GM12878 (cell line): Measurements from ENCODE around the gene SLC26A1. TPM values are rescaled to one million over a fixed set of nuclear protein-coding genes. Genes with fewer than 3 reads are reported as not detected.

Experiments used
- ATAC-seq: fragments of 200-7000 bp; cut with Tn5 transposase; 3 replicates; pipeline ENCODE4 v1.9.1; 2020; ENCODE audit warnings: mild to moderate bottlenecking, moderate library complexity
- BruUV-seq: library from RNA; stranded (reverse); fragments of 400-500 nt; replicated peaks from 2 replicates; lab custom pipeline; 2021; lab: Mats Ljungman, UMichigan
- CTCF ChIA-PET: fragments of 300-600 bp; sonication (Branson Sonifier 250); formaldehyde crosslinking; extraction: SDS; loops from one replicate; lab custom pipeline; 2021; ENCODE audit warnings: inconsistent platforms; lab: Yijun Ruan, JAX
- POLR2A ChIA-PET: fragments of 350-600 bp; formaldehyde crosslinking; extraction: SDS; loops from one replicate; lab custom pipeline; 2021; ENCODE audit warnings: inconsistent platforms; lab: Charles Lee
- RAD21 ChIA-PET: fragments of 300-600 bp; sonication (Branson Sonifier 250); formaldehyde crosslinking; loops from one replicate; lab custom pipeline; 2023; ENCODE audit warnings: antibody characterized with exemption; ENCODE audit not compliant: unreplicated experiment; lab: Charles Lee
- SMC1A ChIA-PET: fragments of 300-600 bp; sonication (Branson Sonifier 250); formaldehyde crosslinking; loops from one replicate; lab custom pipeline; 2023; ENCODE audit not compliant: unreplicated experiment, uncharacterized antibody; lab: Charles Lee
- DNase-seq: peaks from one replicate; pipeline ENCODE4 v3.0.0-alpha.2; 2011; ENCODE audit warnings: low read depth, low spot score
- FAIRE-seq: peaks from 3 replicates; lab custom pipeline; 2011; peaks lifted over from hg19 to GRCh38; lab: Jason Lieb, UNC
- H2AFZ ChIP-seq: 2 replicates; pipeline ENCODE4 v1.6.0; 2011; ENCODE audit warnings: low read depth, low read length, control low read depth; ENCODE audit not compliant: control insufficient read depth
- H3K27ac ChIP-seq: 2 replicates; pipeline ENCODE4 v1.5.1; 2011; ENCODE audit warnings: control low read depth; ENCODE audit not compliant: control insufficient read depth, insufficient read depth
- H3K27me3 ChIP-seq, 2 experiments: replicated peaks in 1 of 2; 2 replicates each; pipeline versions ENCODE4 v1.6.0 to v1.6.1; 2011; ENCODE audit warnings: low read length in 1 of 2; ENCODE audit not compliant: control insufficient read depth in 2 of 2, insufficient read depth in 2 of 2
- H3K36me3 ChIP-seq, 2 experiments: 2 replicates each; pipeline ENCODE4 v1.5.1; 2011; ENCODE audit warnings: low read length in 1 of 2; ENCODE audit not compliant: control insufficient read depth in 2 of 2, insufficient read depth in 2 of 2
- H3K4me1 ChIP-seq: 2 replicates; pipeline ENCODE4 v1.6.1; 2011; ENCODE audit warnings: mild to moderate bottlenecking, low read length, moderate library complexity, mixed read lengths; ENCODE audit not compliant: control insufficient read depth, insufficient read depth
- H3K4me2 ChIP-seq: 2 replicates; pipeline ENCODE4 v1.6.0; 2011; ENCODE audit warnings: control low read depth; ENCODE audit not compliant: control insufficient read depth, insufficient read depth
- H3K4me3 ChIP-seq: fragments of 200-600 bp; sonication (generic); 2 replicates; pipeline ENCODE4 v1.5.1; 2016
- H3K79me2 ChIP-seq: 2 replicates; pipeline ENCODE4 v1.6.0; 2011; ENCODE audit warnings: low read length; ENCODE audit not compliant: control insufficient read depth, insufficient read depth
- H3K9ac ChIP-seq: 2 replicates; pipeline ENCODE4 v1.8.0; 2011; ENCODE audit warnings: low read length, control low read depth, mixed read lengths; ENCODE audit not compliant: control insufficient read depth, insufficient read depth
- H3K9me3 ChIP-seq: replicated peaks from 3 replicates; pipeline ENCODE4 v1.5.1; 2011; ENCODE audit warnings: mild to moderate bottlenecking, low read length; ENCODE audit not compliant: control insufficient read depth, insufficient read depth
- H4K20me1 ChIP-seq: 2 replicates; pipeline ENCODE4 v1.6.0; 2011; ENCODE audit not compliant: control insufficient read depth, insufficient read depth
- BHLHE40 ChIP-seq, 2 experiments: fragments of 450-650 bp in 1 of 2; IDR thresholded peaks; 2 replicates each; pipeline ENCODE4 v1.6.1; 2011 to 2017; ENCODE audit warnings: low read depth in 2 of 2, borderline replicate concordance in 1 of 2, improper control_type of control experiment in 1 of 2, low read length in 1 of 2, mild to moderate bottlenecking in 1 of 2
- WGBS: methylation state at CpG from one replicate; pipeline ENCODE4 v1.1.6; 2016; ENCODE audit warnings: low lambda C conversion rate; ENCODE audit not compliant: insufficient replicate concordance, insufficient coverage; ENCODE audit errors: missing lambda C conversion rate; 5-methylcytosine and 5-hydroxymethylcytosine counted together
- in situ Hi-C: fragments of 300-500 bp; cut with MboI; formaldehyde crosslinking; loops from 9 replicates; pipeline ENCODE4 v1.14.3; 2018; ENCODE audit warnings: mixed read lengths
- intact Hi-C: fragments of 100-400 bp; cut with micrococcal nuclease; formaldehyde crosslinking; loops from one replicate; pipeline ENCODE4 v1.14.2; 2022; ENCODE audit not compliant: unreplicated experiment
- polyA plus RNA-seq, 11 experiments: library from polyadenylated mRNA; depleted of rRNA in 4 of 11; unstranded in 6 of 11; stranded (reverse) in 5 of 11; fragments of >200 nt; fragmentation: Nextera tagmentation in 4 of 11; fragmentation: Illumina TruSeq in 1 of 11; extraction: Ambion mirVana in 4 of 11; extraction: Trizol in 1 of 11; gene quantifications; 1 replicate in 1 of 11; 2 replicates in 10 of 11; pipeline versions ENCODE4 v1.2.1 to v1.2.3, GENCODE V29; 2011 to 2016; ENCODE audit warnings: inconsistent platforms in 2 of 11, missing spikeins in 2 of 11, low read depth in 1 of 11
- total RNA-seq, 4 experiments: library from RNA; depleted of rRNA in 3 of 4; stranded (reverse); fragments of >200 nt in 3 of 4; fragmentation: Illumina TruSeq in 1 of 4; extraction: Trizol in 1 of 4; gene quantifications; 2 replicates each; pipeline versions ENCODE4 v1.2.1 to v1.2.3, GENCODE V29; 2013 to 2021
- TF ChIP-seq, protein P1 (sequence below): fragments of 450-650 bp; IDR thresholded peaks from 2 replicates; pipeline ENCODE4 v1.6.1; 2017; ENCODE audit warnings: mild to moderate bottlenecking, moderate library complexity

The SLC26A1 gene
- total and polyA plus RNA-seq, 10 of the 15 experiments (the other 5 are each of a cell fraction or from before 2014, with no cell fraction given), result 0.05 to 0.96 (median 0.28) TPM; not detected in 5

DNA sequence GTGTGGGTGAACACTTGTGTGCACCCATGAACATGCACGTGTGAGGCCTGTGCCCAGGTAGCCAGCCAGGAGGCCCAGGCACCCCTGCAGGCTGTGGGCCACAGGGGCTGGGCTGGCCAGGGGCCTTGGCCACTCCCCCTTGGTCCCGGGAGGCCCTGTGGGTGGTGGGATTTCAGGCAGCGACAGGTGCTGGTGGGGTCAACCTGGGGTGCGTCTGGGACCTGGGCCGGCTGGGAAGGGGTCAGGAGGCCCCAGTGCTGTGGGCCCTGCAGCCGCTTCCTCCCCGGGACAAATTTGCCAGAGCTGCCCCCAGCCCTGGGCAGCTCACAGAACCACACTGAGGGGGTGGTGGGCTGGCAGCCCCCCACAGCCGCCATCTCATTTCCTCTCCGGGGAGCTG is 26.1 kb upstream of the SLC26A1 start:
- Histone ChIP-seq H3K27ac (no peak overlapping the region), H3K9ac (no peak overlapping the region), H3K4me1 (peaks cover 11% of the 10 kb centered on the region), H3K4me3 (no peak overlapping the region), H3K27me3 (no peaks in the 10 kb centered on the region), H2AFZ (no peak overlapping the region), H4K20me1 (no peaks in the 10 kb centered on the region), H3K4me2 (no peak overlapping the region), H3K9me3 (no peaks in the 10 kb centered on the region), H3K79me2 (no peaks in the 10 kb centered on the region), H3K36me3 (no peaks in the 10 kb centered on the region)
- FAIRE-seq (no peak), ATAC-seq (no peak), DNase-seq (no peak)
- TF ChIP-seq, protein P1, sequence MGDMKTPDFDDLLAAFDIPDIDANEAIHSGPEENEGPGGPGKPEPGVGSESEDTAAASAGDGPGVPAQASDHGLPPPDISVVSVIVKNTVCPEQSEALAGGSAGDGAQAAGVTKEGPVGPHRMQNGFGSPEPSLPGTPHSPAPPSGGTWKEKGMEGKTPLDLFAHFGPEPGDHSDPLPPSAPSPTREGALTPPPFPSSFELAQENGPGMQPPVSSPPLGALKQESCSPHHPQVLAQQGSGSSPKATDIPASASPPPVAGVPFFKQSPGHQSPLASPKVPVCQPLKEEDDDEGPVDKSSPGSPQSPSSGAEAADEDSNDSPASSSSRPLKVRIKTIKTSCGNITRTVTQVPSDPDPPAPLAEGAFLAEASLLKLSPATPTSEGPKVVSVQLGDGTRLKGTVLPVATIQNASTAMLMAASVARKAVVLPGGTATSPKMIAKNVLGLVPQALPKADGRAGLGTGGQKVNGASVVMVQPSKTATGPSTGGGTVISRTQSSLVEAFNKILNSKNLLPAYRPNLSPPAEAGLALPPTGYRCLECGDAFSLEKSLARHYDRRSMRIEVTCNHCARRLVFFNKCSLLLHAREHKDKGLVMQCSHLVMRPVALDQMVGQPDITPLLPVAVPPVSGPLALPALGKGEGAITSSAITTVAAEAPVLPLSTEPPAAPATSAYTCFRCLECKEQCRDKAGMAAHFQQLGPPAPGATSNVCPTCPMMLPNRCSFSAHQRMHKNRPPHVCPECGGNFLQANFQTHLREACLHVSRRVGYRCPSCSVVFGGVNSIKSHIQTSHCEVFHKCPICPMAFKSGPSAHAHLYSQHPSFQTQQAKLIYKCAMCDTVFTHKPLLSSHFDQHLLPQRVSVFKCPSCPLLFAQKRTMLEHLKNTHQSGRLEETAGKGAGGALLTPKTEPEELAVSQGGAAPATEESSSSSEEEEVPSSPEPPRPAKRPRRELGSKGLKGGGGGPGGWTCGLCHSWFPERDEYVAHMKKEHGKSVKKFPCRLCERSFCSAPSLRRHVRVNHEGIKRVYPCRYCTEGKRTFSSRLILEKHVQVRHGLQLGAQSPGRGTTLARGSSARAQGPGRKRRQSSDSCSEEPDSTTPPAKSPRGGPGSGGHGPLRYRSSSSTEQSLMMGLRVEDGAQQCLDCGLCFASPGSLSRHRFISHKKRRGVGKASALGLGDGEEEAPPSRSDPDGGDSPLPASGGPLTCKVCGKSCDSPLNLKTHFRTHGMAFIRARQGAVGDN, result no peak
- 0 out of 4 replicates have a peak, but pooled peaks of 1 of the 2 experiments have one; percentile 25 for TF ChIP-seq BHLHE40 (IDR thresholded peaks at IDR 0.05; ENCODE audit: borderline replicate concordance in 1 of 2, low read depth in 2 of 2, low read length in 1 of 2)
- BruUV-seq, result no TSS peak
- intact Hi-C loops (no loop called here), in situ Hi-C loops (no loop called here)
- POLR2A ChIA-PET, result no interaction called here
- RAD21 ChIA-PET, result no interaction called here
- CTCF ChIA-PET, result no interaction called here
- SMC1A ChIA-PET, result no interaction called here
- WGBS, result 37% methylated on average over 9 of the region's 9 CpGs
